LHCN-M2 (cell line): Measurements from ENCODE around the gene CLMN. TPM values are rescaled to one million over a fixed set of nuclear protein-coding genes. Genes with fewer than 3 reads are reported as not detected.
"Not testable (repeated sequence)": the region's sequence is repeated elsewhere in the genome, so short reads cannot be mapped to it uniquely, and the experiment has no call there.

ENCODE experiments used
- DNase-seq: peaks from one replicate; pipeline ENCODE4 v3.0.0-alpha.2; 2012; ENCODE audit warnings: low read depth
- total RNA-seq: library from RNA; depleted of rRNA; stranded (reverse); fragments of >200 nt; gene quantifications from 2 replicates; pipeline ENCODE4 v1.2.3, GENCODE V29; 2014

The CLMN gene
- total RNA-seq, 1 experiment from 2014 or later, result 3.6 TPM

- peak; percentile 64 for DNase-seq
Observed at GRCh38 chr14:95222870-95223398, 96.8 kb downstream of the CLMN start.

- DNase-seq, result no peak
Observed at GRCh38 chr14:95222151-95222631, 97.5 kb downstream of the CLMN start.

- DNase-seq, result no peak
Observed at GRCh38 chr14:95221531-95221930, 98.2 kb downstream of the CLMN start.

- no peak for DNase-seq
Observed at GRCh38 chr14:95220663-95221231, 99.0 kb downstream of the CLMN start.

- peak; percentile 22 for DNase-seq
Observed at GRCh38 chr14:95218472-95219193, 101.1 kb downstream of the CLMN start.

- DNase-seq, result no peak
Observed at GRCh38 chr14:95218006-95218405, 101.7 kb downstream of the CLMN start.

- no peak for DNase-seq
Observed at GRCh38 chr14:95217391-95217900, 102.3 kb downstream of the CLMN start.

- no peak for DNase-seq
Observed at GRCh38 chr14:95216008-95216407, 103.7 kb downstream of the CLMN start.

GRCh38 chr14:95215094-95215725 lies 104.5 kb downstream of the CLMN start:
- no peak for DNase-seq

GRCh38 chr14:95213774-95214173 lies 105.9 kb downstream of the CLMN start:
- no peak for DNase-seq

GRCh38 chr14:95211721-95212504 lies 107.8 kb downstream of the CLMN start:
- DNase-seq, result no peak

- DNase-seq, result no peak
Observed at GRCh38 chr14:95210699-95211098, 109.0 kb downstream of the CLMN start.

- DNase-seq, result no peak
Observed at GRCh38 chr14:95208598-95208997, 111.1 kb downstream of the CLMN start.

GRCh38 chr14:95207475-95208233 lies 112.1 kb downstream of the CLMN start:
- DNase-seq, result no peak

- peak; percentile 36 for DNase-seq
Observed at GRCh38 chr14:95206534-95206933, 113.2 kb downstream of the CLMN start.

- DNase-seq, result no peak
Observed at GRCh38 chr14:95204705-95205104, 115.0 kb downstream of the CLMN start.

- not testable (repeated sequence) for DNase-seq
Observed at GRCh38 chr14:95201745-95202144, 118.0 kb downstream of the CLMN start.

GRCh38 chr14:95200404-95200803 lies 119.3 kb downstream of the CLMN start:
- DNase-seq, result peak; percentile 41

- no peak for DNase-seq
Observed at GRCh38 chr14:95199298-95199983, 120.3 kb downstream of the CLMN start.

- no peak for DNase-seq
Observed at GRCh38 chr14:95198320-95198719, 121.4 kb downstream of the CLMN start.
